Measurements from ENCODE around the gene CAMKMT.

CAMKMT gene

GRCh38 chr2:44759823-44760222, 398.1 kb downstream of the CAMKMT start:
- Histone ChIP-seq H3K9me3 (ENCODE audit: insufficient read depth, low read depth, low read length) (peaks cover 2% of the 10 kb centered on the region), H3K23ac (ENCODE audit: low read length) (no peak overlapping the region), H3K18ac (ENCODE audit: low read length) (no peak overlapping the region), H3K79me1 (ENCODE audit: low read length) (no peaks in the 10 kb centered on the region), H3K4ac (ENCODE audit: low read depth, low read length) (no peak overlapping the region), H3K79me2 (ENCODE audit: control insufficient read depth, insufficient read depth, low read length, poor library complexity) (no peaks in the 10 kb centered on the region), H3K9ac (ENCODE audit: low read length) (no peak overlapping the region), H3K36me3 (ENCODE audit: control insufficient read depth in 1 of 2, insufficient read depth in 2 of 2, low read length in 2 of 2) (no peaks in the 10 kb centered on the region), H3K4me1 (ENCODE audit: control insufficient read depth in 1 of 2, insufficient read depth in 2 of 2, low read length in 2 of 2) (peaks cover 2 to 6% of the 10 kb centered on the region in 2 experiments), H3K27ac (ENCODE audit: low read depth, low read length) (no peak overlapping the region), H4K91ac (ENCODE audit: low read depth, low read length) (no peak overlapping the region), H2BK120ac (ENCODE audit: insufficient read depth, low read length, poor library complexity) (no peak overlapping the region), H3K4me3 (ENCODE audit: low read depth, low read length) (no peak overlapping the region), H2AFZ (ENCODE audit: insufficient read depth, low read length, poor library complexity) (no peak overlapping the region), H3K4me2 (ENCODE audit: low read length) (no peak overlapping the region), H3K27me3 (ENCODE audit: insufficient read depth, low read length) (no peaks in the 10 kb centered on the region), H2BK12ac (ENCODE audit: low read length) (no peak overlapping the region), H3K14ac (ENCODE audit: low read length) (no peak overlapping the region), H4K8ac (ENCODE audit: low read depth, low read length) (no peak overlapping the region), H4K12ac (ENCODE audit: low read depth, low read length) (no peak overlapping the region), H2AK5ac (ENCODE audit: low read length) (no peak overlapping the region), H2BK5ac (ENCODE audit: low read depth, low read length, poor library complexity) (no peak overlapping the region)
- WGBS (ENCODE audit: extremely low coverage, insufficient coverage, insufficient read length): no CpG with 5 or more reads among the region's 5 CpGs
- peak; percentile 45 to 67 for DNase-seq

GRCh38 chr2:44763275-44763782, 401.6 kb downstream of the CAMKMT start:
- Histone ChIP-seq H3K79me1 (ENCODE audit: low read length) (no peaks in the 10 kb centered on the region), H3K18ac (ENCODE audit: low read length) (no peak overlapping the region), H3K27ac (ENCODE audit: low read depth, low read length) (no peak overlapping the region), H4K8ac (ENCODE audit: low read depth, low read length) (no peak overlapping the region), H3K14ac (ENCODE audit: low read length) (no peak overlapping the region), H4K12ac (ENCODE audit: low read depth, low read length) (no peak overlapping the region), H3K36me3 (ENCODE audit: control insufficient read depth in 1 of 2, insufficient read depth in 2 of 2, low read length in 2 of 2) (no peaks in the 10 kb centered on the region), H3K9me3 (ENCODE audit: insufficient read depth, low read depth, low read length) (no peaks in the 10 kb centered on the region), H3K4me3 (ENCODE audit: low read depth, low read length) (no peak overlapping the region), H3K4me1 (ENCODE audit: control insufficient read depth in 1 of 2, insufficient read depth in 2 of 2, low read length in 2 of 2) (peaks cover 2 to 4% of the 10 kb centered on the region in 2 experiments), H3K4ac (ENCODE audit: low read depth, low read length) (no peak overlapping the region), H3K9ac (ENCODE audit: low read length) (no peak overlapping the region), H2AK5ac (ENCODE audit: low read length) (no peak overlapping the region), H3K4me2 (ENCODE audit: low read length) (no peak overlapping the region), H4K91ac (ENCODE audit: low read depth, low read length) (no peak overlapping the region), H3K23ac (ENCODE audit: low read length) (no peak overlapping the region), H3K79me2 (ENCODE audit: control insufficient read depth, insufficient read depth, low read length, poor library complexity) (no peaks in the 10 kb centered on the region), H2AFZ (ENCODE audit: insufficient read depth, low read length, poor library complexity) (no peak overlapping the region), H2BK12ac (ENCODE audit: low read length) (no peak overlapping the region), H2BK120ac (ENCODE audit: insufficient read depth, low read length, poor library complexity) (no peak overlapping the region), H3K27me3 (ENCODE audit: insufficient read depth, low read length) (peaks cover 7% of the 10 kb centered on the region), H2BK5ac (ENCODE audit: low read depth, low read length, poor library complexity) (no peak overlapping the region)
- WGBS (ENCODE audit: extremely low coverage, insufficient coverage, insufficient read length): no CpG with 5 or more reads among the region's 8 CpGs
- no peak for DNase-seq

GRCh38 chr2:44766220-44766619, 404.5 kb downstream of the CAMKMT start:
- Histone ChIP-seq H3K18ac (ENCODE audit: low read length) (no peak overlapping the region), H4K91ac (ENCODE audit: low read depth, low read length) (no peak overlapping the region), H4K8ac (ENCODE audit: low read depth, low read length) (no peak overlapping the region), H2BK120ac (ENCODE audit: insufficient read depth, low read length, poor library complexity) (no peak overlapping the region), H3K23ac (ENCODE audit: low read length) (no peak overlapping the region), H3K79me2 (ENCODE audit: control insufficient read depth, insufficient read depth, low read length, poor library complexity) (peaks cover 2% of the 10 kb centered on the region), H4K12ac (ENCODE audit: low read depth, low read length) (no peak overlapping the region), H2AK5ac (ENCODE audit: low read length) (no peak overlapping the region), H3K27me3 (ENCODE audit: insufficient read depth, low read length) (peaks cover 17% of the 10 kb centered on the region), H3K36me3 (ENCODE audit: control insufficient read depth in 1 of 2, insufficient read depth in 2 of 2, low read length in 2 of 2) (no peaks in the 10 kb centered on the region), H3K79me1 (ENCODE audit: low read length) (no peaks in the 10 kb centered on the region), H2BK12ac (ENCODE audit: low read length) (no peak overlapping the region), H2AFZ (ENCODE audit: insufficient read depth, low read length, poor library complexity) (no peak overlapping the region), H3K4me1 (ENCODE audit: control insufficient read depth in 1 of 2, insufficient read depth in 2 of 2, low read length in 2 of 2) (peaks cover 0 to 2% of the 10 kb centered on the region in 2 experiments), H3K4me2 (ENCODE audit: low read length) (no peak overlapping the region), H3K9me3 (ENCODE audit: insufficient read depth, low read depth, low read length) (no peaks in the 10 kb centered on the region), H3K14ac (ENCODE audit: low read length) (no peak overlapping the region), H3K4ac (ENCODE audit: low read depth, low read length) (no peak overlapping the region), H3K9ac (ENCODE audit: low read length) (no peak overlapping the region), H3K27ac (ENCODE audit: low read depth, low read length) (no peak overlapping the region), H2BK5ac (ENCODE audit: low read depth, low read length, poor library complexity) (no peak overlapping the region), H3K4me3 (ENCODE audit: low read depth, low read length) (no peak overlapping the region)
- WGBS (ENCODE audit: extremely low coverage, insufficient coverage, insufficient read length): no CpG with 5 or more reads among the region's 5 CpGs
- DNase-seq: no peak

- H3K4me3 ChIP-seq (ENCODE audit: low read depth, low read length): no peak overlapping the region
- H3K27ac ChIP-seq (ENCODE audit: low read depth, low read length): no peak overlapping the region
- no peak overlapping the region for H3K23ac ChIP-seq (ENCODE audit: low read length)
- no peaks in the 10 kb centered on the region for H3K79me1 ChIP-seq (ENCODE audit: low read length)
- H3K9me3 ChIP-seq (ENCODE audit: insufficient read depth, low read depth, low read length): no peaks in the 10 kb centered on the region
- H2AK5ac ChIP-seq (ENCODE audit: low read length): no peak overlapping the region
- H4K91ac ChIP-seq (ENCODE audit: low read depth, low read length): no peak overlapping the region
- no peak overlapping the region for H3K14ac ChIP-seq (ENCODE audit: low read length)
- no peak overlapping the region for H3K4ac ChIP-seq (ENCODE audit: low read depth, low read length)
- no peak overlapping the region for H3K9ac ChIP-seq (ENCODE audit: low read length)
- H3K4me2 ChIP-seq (ENCODE audit: low read length): no peak overlapping the region
- no peak overlapping the region for H2AFZ ChIP-seq (ENCODE audit: insufficient read depth, low read length, poor library complexity)
- H3K4me1 ChIP-seq (ENCODE audit: control insufficient read depth in 1 of 2, insufficient read depth in 2 of 2, low read length in 2 of 2): peaks cover 0 to 2% of the 10 kb centered on the region in 2 experiments
- H3K18ac ChIP-seq (ENCODE audit: low read length): no peak overlapping the region
- H3K27me3 ChIP-seq (ENCODE audit: insufficient read depth, low read length): peaks cover 17% of the 10 kb centered on the region
- no peaks in the 10 kb centered on the region for H3K36me3 ChIP-seq (ENCODE audit: control insufficient read depth in 1 of 2, insufficient read depth in 2 of 2, low read length in 2 of 2)
- no peak overlapping the region for H2BK5ac ChIP-seq (ENCODE audit: low read depth, low read length, poor library complexity)
- H4K8ac ChIP-seq (ENCODE audit: low read depth, low read length): no peak overlapping the region
- no peak for DNase-seq
- no CpG with 5 or more reads among the region's 1 CpG for WGBS (ENCODE audit: extremely low coverage, insufficient coverage, insufficient read length)
- no peak overlapping the region for H4K12ac ChIP-seq (ENCODE audit: low read depth, low read length)
- H3K79me2 ChIP-seq (ENCODE audit: control insufficient read depth, insufficient read depth, low read length, poor library complexity): peaks cover 2% of the 10 kb centered on the region
- no peak overlapping the region for H2BK120ac ChIP-seq (ENCODE audit: insufficient read depth, low read length, poor library complexity)
- H2BK12ac ChIP-seq (ENCODE audit: low read length): no peak overlapping the region
Observed at GRCh38 chr2:44766777-44767176, 405.0 kb downstream of the CAMKMT start.

Measured in trophoblast cell (in vitro differentiated cells and primary cell).